Activated naive CD8-positive, alpha-beta T cell (primary cell): ENCODE results near the gene ABCG2.
"Not testable (repeated sequence)": the region's sequence is repeated elsewhere in the genome, so short reads cannot be mapped to it uniquely, and the experiment has no call there.

Experiments used
- H3K27ac Mint-ChIP-seq: one replicate; pipeline ENCODE4 v1.8.0; 2021; ENCODE audit warnings: mixed read lengths
- H3K27me3 Mint-ChIP-seq: one replicate; pipeline ENCODE4 v1.8.0; 2021; ENCODE audit warnings: mixed read lengths
- H3K36me3 Mint-ChIP-seq: one replicate; pipeline ENCODE4 v1.8.0; 2021; ENCODE audit warnings: mixed read lengths
- H3K4me1 Mint-ChIP-seq: one replicate; pipeline ENCODE4 v1.8.0; 2021; ENCODE audit warnings: low read depth, mixed read lengths
- H3K4me3 Mint-ChIP-seq: one replicate; pipeline ENCODE4 v1.8.0; 2021; ENCODE audit warnings: mild to moderate bottlenecking, mixed read lengths
- H3K9me3 Mint-ChIP-seq: one replicate; pipeline ENCODE4 v1.8.0; 2021; ENCODE audit warnings: low read depth, mixed read lengths

Gene ABCG2

GRCh38 chr4:88110826-88111225 is 47.6 kb downstream of the ABCG2 start:
- Mint-ChIP-seq H3K27me3 (no peaks in the 10 kb centered on the region), H3K36me3 (no peaks in the 10 kb centered on the region), H3K4me3 (no peak overlapping the region), H3K9me3 (no peaks in the 10 kb centered on the region), H3K27ac (no peak overlapping the region), H3K4me1 (no peaks in the 10 kb centered on the region)

- no peaks in the 10 kb centered on the region for H3K4me1 Mint-ChIP-seq
- no peaks in the 10 kb centered on the region for H3K9me3 Mint-ChIP-seq
- H3K4me3 Mint-ChIP-seq: no peak overlapping the region
- no peaks in the 10 kb centered on the region for H3K36me3 Mint-ChIP-seq
- no peaks in the 10 kb centered on the region for H3K27me3 Mint-ChIP-seq
- no peak overlapping the region for H3K27ac Mint-ChIP-seq
Measured at GRCh38 chr4:88109123-88109881, 49.1 kb downstream of the ABCG2 start.

GRCh38 chr4:88108747-88109122 is 49.7 kb downstream of the ABCG2 start:
- no peaks in the 10 kb centered on the region for H3K4me1 Mint-ChIP-seq
- no peak overlapping the region for H3K27ac Mint-ChIP-seq
- H3K4me3 Mint-ChIP-seq: no peak overlapping the region
- H3K36me3 Mint-ChIP-seq: no peaks in the 10 kb centered on the region
- no peaks in the 10 kb centered on the region for H3K9me3 Mint-ChIP-seq
- H3K27me3 Mint-ChIP-seq: peaks cover under 1% of the 10 kb centered on the region

GRCh38 chr4:88108108-88108465 is 50.4 kb downstream of the ABCG2 start:
- H3K36me3 Mint-ChIP-seq, H3K27ac Mint-ChIP-seq, H3K4me3 Mint-ChIP-seq, H3K27me3 Mint-ChIP-seq, H3K9me3 Mint-ChIP-seq, H3K4me1 Mint-ChIP-seq: not testable (repeated sequence)

- H3K9me3 Mint-ChIP-seq: no peaks in the 10 kb centered on the region
- H3K36me3 Mint-ChIP-seq: no peaks in the 10 kb centered on the region
- no peak overlapping the region for H3K27ac Mint-ChIP-seq
- no peak overlapping the region for H3K4me3 Mint-ChIP-seq
- H3K4me1 Mint-ChIP-seq: no peaks in the 10 kb centered on the region
- peaks cover 4% of the 10 kb centered on the region for H3K27me3 Mint-ChIP-seq
Measured at GRCh38 chr4:88107406-88108107, 50.9 kb downstream of the ABCG2 start.

GRCh38 chr4:88106205-88106604 is 52.2 kb downstream of the ABCG2 start:
- no peak overlapping the region for H3K4me3 Mint-ChIP-seq
- no peaks in the 10 kb centered on the region for H3K9me3 Mint-ChIP-seq
- H3K27ac Mint-ChIP-seq: no peak overlapping the region
- H3K27me3 Mint-ChIP-seq: peaks cover 4% of the 10 kb centered on the region
- H3K4me1 Mint-ChIP-seq: no peaks in the 10 kb centered on the region
- H3K36me3 Mint-ChIP-seq: no peaks in the 10 kb centered on the region

GRCh38 chr4:88104902-88105610 is 53.4 kb downstream of the ABCG2 start:
- Mint-ChIP-seq H3K4me3 (no peak overlapping the region), H3K4me1 (no peaks in the 10 kb centered on the region), H3K9me3 (no peaks in the 10 kb centered on the region), H3K27ac (no peak overlapping the region), H3K27me3 (peaks cover 4% of the 10 kb centered on the region), H3K36me3 (no peaks in the 10 kb centered on the region)

- H3K36me3 Mint-ChIP-seq: no peaks in the 10 kb centered on the region
- no peak overlapping the region for H3K4me3 Mint-ChIP-seq
- H3K4me1 Mint-ChIP-seq: no peaks in the 10 kb centered on the region
- peaks cover 4% of the 10 kb centered on the region for H3K27me3 Mint-ChIP-seq
- no peaks in the 10 kb centered on the region for H3K9me3 Mint-ChIP-seq
- no peak overlapping the region for H3K27ac Mint-ChIP-seq
Measured at GRCh38 chr4:88102026-88102425, 56.4 kb downstream of the ABCG2 start.

GRCh38 chr4:88101165-88101564 is 57.3 kb downstream of the ABCG2 start:
- H3K27me3 Mint-ChIP-seq: peaks cover 4% of the 10 kb centered on the region
- no peaks in the 10 kb centered on the region for H3K36me3 Mint-ChIP-seq
- no peak overlapping the region for H3K4me3 Mint-ChIP-seq
- no peaks in the 10 kb centered on the region for H3K4me1 Mint-ChIP-seq
- no peaks in the 10 kb centered on the region for H3K9me3 Mint-ChIP-seq
- H3K27ac Mint-ChIP-seq: no peak overlapping the region

GRCh38 chr4:88098993-88099752 is 59.3 kb downstream of the ABCG2 start:
- no peak overlapping the region for H3K4me3 Mint-ChIP-seq
- H3K36me3 Mint-ChIP-seq: no peaks in the 10 kb centered on the region
- no peak overlapping the region for H3K27ac Mint-ChIP-seq
- no peaks in the 10 kb centered on the region for H3K9me3 Mint-ChIP-seq
- no peaks in the 10 kb centered on the region for H3K4me1 Mint-ChIP-seq
- H3K27me3 Mint-ChIP-seq: peaks cover 4% of the 10 kb centered on the region

GRCh38 chr4:88097781-88098180 is 60.7 kb downstream of the ABCG2 start:
- H3K9me3 Mint-ChIP-seq: no peaks in the 10 kb centered on the region
- no peaks in the 10 kb centered on the region for H3K36me3 Mint-ChIP-seq
- no peak overlapping the region for H3K27ac Mint-ChIP-seq
- H3K27me3 Mint-ChIP-seq: peaks cover 2% of the 10 kb centered on the region
- H3K4me1 Mint-ChIP-seq: no peaks in the 10 kb centered on the region
- H3K4me3 Mint-ChIP-seq: no peak overlapping the region

- Mint-ChIP-seq H3K4me1 (no peaks in the 10 kb centered on the region), H3K27ac (no peak overlapping the region), H3K4me3 (no peak overlapping the region), H3K27me3 (peaks cover 2% of the 10 kb centered on the region), H3K9me3 (no peaks in the 10 kb centered on the region), H3K36me3 (no peaks in the 10 kb centered on the region)
Measured at GRCh38 chr4:88097301-88097700, 61.1 kb downstream of the ABCG2 start.

- Mint-ChIP-seq H3K27ac (no peak overlapping the region), H3K9me3 (no peaks in the 10 kb centered on the region), H3K36me3 (no peaks in the 10 kb centered on the region), H3K27me3 (peaks cover 2% of the 10 kb centered on the region), H3K4me3 (no peak overlapping the region), H3K4me1 (no peaks in the 10 kb centered on the region)
Measured at GRCh38 chr4:88093874-88094273, 64.6 kb downstream of the ABCG2 start.

- H3K9me3 Mint-ChIP-seq: no peaks in the 10 kb centered on the region
- no peak overlapping the region for H3K27ac Mint-ChIP-seq
- no peaks in the 10 kb centered on the region for H3K4me1 Mint-ChIP-seq
- H3K27me3 Mint-ChIP-seq: peaks cover 2% of the 10 kb centered on the region
- H3K36me3 Mint-ChIP-seq: no peaks in the 10 kb centered on the region
- H3K4me3 Mint-ChIP-seq: no peak overlapping the region
Measured at GRCh38 chr4:88091378-88091777, 67.1 kb downstream of the ABCG2 start.

- peaks cover 2% of the 10 kb centered on the region for H3K27me3 Mint-ChIP-seq
- H3K36me3 Mint-ChIP-seq: no peaks in the 10 kb centered on the region
- no peaks in the 10 kb centered on the region for H3K9me3 Mint-ChIP-seq
- H3K4me3 Mint-ChIP-seq: no peak overlapping the region
- no peak overlapping the region for H3K27ac Mint-ChIP-seq
- no peaks in the 10 kb centered on the region for H3K4me1 Mint-ChIP-seq
Measured at GRCh38 chr4:88090898-88091297, 67.5 kb downstream of the ABCG2 start.
